SKM-1 treated with dmso at 0.1 percent for 144 hours (cell line): ENCODE data around the gene SPATA9.

ENCODE experiments used
- DNase-seq: peaks from one replicate; lab custom pipeline; 2025; ENCODE audit not compliant: unreplicated experiment; lab: John Stamatoyannopoulos, UW

SPATA9 gene

DNA sequence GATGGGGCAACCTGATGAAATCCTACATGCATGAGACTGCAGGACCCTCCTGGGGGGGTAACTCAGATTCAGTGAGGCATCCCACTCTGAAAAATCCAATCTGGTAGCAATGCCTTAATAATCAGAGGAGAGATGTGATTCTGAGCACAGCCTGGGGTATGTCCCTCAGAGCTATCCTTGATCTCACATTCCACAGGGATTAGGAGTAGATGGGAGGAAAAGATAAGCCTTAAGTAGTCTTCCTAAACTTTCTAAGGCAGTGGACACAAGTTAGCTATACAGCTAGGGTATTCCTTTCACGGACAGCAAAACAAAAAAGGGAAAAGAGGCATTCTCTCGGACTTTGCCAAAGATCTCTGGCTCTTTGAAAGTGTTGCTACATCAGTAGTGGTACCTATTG, 3.9 kb upstream of the SPATA9 start:
- DNase-seq = no peak

DNA sequence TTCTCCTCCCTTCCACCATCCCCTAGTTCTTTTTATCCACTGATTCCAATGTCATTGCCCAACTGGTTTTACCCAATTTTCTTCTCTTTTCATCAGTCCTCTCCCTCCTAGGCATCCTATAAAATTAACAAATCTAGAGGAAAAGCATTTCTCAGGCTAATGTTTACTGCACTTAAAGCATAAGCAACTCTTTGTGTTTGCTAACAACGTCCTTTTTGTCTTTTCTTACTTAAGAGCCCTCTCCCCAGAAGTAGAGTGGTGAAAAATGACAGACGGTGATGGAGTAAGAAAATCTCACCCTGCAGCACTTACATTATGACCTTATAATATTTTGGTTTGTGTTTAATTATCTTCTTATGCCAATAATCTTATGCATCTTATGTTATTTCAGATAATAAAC, 1.6 kb upstream of the SPATA9 start:
- no peak for DNase-seq

DNA sequence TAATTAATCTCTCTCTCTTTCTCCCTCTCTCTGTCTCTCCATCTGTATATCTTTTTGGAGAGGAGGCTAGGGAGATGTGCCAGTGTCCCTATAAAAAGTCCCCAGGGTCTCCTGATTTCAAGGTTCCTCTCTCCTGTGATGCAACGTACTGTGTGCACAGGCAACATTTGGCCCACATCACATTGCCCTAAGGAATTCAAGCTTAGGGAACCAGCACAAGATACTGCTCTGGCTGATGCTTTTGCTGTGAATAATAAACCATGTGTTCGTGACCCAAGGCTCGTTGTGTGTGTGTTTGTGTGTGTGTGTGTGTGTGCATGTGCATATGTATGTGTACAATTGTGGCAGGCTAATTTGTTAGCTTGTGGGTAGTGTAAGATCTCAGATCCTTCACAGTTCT, 9.7 kb downstream of the SPATA9 start:
- DNase-seq = no peak

DNA sequence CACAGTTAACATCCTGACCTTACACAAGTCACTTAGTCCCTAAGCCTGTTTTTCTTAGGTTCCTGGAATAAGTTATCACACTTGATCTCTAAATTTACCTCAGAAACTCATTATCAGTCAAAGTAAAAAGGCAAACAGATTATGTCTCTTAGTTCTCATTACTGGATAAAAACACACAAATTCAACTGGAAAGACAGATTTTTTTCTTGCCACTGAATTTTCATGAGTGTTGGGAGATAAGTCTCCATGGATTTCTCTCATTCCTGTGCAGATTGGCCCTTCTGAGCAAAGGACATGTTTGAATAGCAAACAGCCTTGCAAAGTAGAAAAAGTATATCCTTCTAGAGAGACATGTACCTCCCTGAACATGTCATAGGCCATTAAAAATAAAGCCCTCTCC, 10.2 kb downstream of the SPATA9 start:
- DNase-seq = no peak

DNA sequence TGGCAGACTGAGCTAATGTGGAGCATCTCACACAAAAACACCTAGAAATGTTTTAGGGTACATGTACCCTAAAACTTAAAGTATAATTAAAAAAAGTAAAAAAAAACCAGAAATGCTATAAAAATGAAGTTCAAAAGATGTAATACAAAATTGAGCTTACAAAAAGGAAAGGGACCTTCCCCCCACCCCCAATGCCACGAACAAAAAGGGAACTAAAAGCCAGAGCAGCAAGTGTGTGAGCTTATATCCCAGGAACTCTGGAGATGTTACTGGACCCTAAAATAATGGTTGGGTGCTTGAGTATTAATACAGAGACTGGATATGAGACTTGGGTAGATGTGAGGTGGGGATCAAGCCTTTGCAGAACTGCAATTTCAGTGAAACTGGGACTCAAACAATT, 11.0 kb downstream of the SPATA9 start:
- DNase-seq = peak; percentile 20

DNA sequence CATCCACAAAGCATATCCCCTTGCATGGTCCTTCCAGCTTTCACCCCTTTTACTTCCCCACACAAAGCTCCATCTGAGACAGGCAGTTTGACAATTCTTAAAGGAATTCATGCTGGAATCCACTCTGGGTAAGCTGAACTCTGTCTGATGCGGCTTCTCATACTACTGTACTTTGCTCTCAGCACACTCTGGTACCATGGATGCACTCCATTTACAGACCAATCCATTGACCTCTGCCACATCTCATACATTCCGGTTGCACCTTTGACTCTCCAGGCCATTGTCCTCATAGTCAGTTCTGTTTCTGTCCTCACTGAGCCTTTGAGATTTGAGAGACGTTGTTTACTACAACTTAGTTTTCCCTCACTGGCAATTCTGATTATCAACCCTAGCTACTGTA, 12.2 kb downstream of the SPATA9 start:
- no peak for DNase-seq

DNA sequence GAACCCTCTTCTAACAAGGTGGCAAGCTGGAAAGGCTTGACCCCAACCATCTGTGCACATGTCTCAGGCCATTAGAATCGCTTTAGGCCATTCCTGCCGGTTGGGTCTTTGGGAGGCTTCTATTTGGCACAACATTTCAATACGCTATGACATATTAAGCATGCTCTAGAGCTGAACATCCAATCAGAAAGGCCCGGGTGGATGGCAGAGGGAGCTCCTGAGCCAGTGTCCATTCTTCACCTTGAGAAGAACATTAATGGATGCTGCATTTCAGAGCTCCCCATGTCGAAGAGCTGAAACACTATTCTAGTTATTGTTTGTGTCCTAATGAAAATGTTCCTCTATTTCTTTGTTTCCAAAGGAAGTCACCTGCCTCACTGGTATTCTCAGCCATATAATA, 12.8 kb downstream of the SPATA9 start:
- no peak for DNase-seq

DNA sequence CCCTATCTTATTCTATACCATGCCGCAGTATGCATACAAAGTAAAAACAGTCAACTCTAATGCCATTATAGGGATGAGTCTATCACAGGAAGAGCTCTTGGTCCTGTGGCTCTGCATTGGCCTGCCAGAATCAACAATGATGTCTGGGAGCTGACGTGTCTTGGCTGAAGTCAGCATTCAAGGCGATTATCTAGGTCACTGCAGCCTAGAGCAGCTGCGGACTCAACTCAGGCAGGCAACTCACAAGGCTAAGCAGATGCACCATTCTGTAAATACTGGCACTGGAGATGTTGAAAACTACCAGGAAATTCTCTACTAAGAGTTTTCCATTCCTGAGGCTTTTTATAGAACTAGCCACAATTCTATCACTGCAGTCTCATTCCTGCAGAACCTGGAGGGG, 13.3 kb downstream of the SPATA9 start:
- DNase-seq = no peak

DNA sequence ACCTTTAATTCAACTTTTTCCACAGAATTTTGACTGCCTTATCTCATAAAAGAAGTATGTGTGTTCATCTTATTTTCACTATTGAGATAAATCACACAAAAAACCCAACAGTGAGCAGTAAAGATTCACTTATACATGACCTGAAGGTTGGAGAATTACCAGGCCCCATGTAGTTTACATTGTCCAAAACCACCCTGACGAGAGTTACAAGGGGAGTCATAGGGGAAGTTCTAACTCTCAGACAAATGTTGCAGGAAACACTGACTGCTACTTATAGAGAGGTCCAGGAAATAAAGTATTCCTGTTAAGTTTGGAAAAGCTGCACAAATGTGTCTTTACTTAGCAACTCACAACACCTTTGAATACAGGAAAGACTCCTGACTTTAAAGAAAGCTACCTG, 14.1 kb downstream of the SPATA9 start:
- no peak for DNase-seq

DNA sequence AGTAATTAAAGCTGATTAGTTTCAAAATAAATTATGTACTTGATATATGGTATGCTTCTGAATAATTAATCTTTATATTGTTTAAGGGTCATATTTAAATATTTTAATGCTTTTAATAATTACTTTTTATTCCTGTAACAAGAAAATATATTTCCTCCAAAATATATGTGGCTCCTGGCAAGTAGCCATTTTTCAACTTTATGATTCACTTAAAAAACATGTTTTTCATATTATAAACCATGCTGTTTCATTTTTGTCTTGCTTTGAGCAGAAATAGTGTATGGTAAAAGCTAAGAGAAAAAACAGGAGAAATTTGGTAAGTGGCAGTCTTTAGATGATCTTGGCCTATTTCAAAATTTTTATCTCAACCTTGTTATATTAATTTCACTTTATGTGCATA, 14.6 kb downstream of the SPATA9 start:
- no peak for DNase-seq

DNA sequence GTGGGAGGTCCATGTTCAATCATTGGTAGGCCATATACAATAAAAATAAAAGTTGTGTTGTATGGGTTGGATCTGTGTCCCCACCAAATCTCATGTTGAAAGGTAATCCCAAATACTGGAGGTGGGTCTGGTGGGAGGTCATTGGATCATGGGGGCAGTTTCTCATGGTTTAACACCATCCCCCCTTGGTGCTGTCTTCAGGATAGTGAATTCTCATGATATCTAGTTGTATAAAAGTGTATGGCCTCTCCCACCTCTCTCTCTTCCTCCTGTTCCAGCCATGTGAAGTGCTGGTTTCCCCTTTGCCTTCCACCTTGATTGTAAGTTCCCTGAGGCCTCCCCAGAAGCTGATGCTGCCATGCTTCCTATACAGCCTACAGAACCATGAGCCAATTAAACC, 15.1 kb downstream of the SPATA9 start:
- DNase-seq = no peak

DNA sequence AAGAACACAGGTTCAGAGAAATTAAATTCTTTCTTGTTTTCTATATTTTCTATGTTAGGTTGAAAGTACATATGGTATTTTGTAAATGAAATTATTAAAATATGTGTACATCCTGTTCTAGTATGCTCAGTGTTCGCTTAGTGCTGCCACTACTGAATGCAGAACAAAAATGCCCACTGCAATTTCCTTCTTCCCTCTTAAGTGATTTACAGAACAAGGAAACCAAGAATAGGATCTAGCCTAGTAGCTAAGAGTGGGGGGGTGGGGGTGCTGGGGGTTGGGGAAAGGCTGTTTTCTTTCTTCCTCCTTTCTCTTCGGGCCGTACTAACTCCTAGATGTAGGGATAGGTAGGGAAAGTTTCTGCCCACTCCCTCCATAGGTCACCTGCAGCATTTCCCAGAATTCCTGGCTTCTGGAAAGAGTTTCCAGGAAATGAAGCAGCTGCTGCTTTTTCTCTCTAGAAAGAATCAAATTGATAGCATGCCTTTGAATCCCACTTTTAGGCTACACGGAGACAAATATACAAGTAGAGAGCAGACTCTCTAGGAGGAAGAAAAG, 15.7 kb downstream of the SPATA9 start:
- DNase-seq = peak; percentile 75

DNA sequence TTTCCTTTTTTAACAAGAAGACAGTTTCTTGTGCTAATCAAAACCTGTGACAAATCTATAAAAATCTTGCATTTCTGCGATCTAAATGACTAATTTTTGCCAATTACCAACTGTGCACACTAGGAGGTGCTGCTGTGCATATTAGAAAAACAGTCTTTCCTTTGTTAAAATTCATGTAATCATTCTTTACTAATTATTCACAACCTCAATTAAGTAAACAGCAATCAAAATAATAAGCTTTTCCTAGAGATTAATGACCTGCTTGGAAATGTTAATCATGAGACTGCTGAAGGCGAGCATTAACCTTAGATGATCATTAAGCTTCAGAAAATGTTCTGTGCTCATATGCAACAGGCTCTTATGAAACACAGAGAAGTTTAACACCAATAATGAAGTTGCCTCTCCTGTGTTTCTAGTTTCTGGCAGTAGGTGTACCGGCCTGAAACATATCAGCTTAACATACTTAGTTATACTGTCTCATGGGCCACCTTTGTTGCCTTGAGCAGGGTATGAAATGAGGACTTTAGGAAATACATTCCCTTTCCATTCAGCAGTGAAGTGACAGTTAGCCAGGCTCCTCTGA, 18.5 kb downstream of the SPATA9 start:
- peak; percentile 33 for DNase-seq

DNA sequence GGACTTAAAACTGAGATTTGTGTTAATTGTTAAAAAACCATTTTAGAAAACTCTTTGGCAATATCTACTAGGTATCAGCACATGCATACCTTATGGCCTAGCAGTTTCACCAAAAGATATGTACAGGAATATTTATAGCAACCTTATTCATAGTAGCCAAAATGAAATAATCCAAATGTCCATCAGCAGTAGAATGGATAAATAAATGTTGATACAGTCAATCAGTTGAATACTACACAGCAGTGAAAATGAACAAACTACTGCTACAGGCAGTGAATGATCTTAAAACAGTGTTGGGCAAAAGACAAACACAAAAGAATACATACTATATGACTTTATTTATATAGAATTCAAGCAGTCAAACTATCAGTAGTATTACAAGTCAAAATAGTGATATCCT, 19.8 kb downstream of the SPATA9 start:
- DNase-seq = no peak

DNA sequence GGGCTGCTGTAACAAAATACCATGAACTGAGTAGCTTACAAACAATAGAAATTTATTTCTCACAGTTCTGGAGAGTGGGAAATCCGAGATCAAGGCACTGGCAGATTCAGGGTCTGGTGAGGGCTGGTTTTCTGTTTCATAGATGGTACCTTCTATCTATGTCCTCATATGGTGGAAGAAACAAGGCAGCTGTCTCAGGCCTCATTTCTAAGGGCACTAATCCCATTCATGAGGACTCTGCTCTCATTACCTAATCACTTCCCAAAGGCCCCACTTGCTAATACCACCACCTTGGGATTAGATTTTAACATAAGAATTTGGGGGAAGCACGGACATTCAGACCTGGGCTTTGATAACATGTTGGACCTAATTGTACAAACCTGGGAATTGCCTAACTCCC, 22.7 kb downstream of the SPATA9 start:
- DNase-seq = no peak

DNA sequence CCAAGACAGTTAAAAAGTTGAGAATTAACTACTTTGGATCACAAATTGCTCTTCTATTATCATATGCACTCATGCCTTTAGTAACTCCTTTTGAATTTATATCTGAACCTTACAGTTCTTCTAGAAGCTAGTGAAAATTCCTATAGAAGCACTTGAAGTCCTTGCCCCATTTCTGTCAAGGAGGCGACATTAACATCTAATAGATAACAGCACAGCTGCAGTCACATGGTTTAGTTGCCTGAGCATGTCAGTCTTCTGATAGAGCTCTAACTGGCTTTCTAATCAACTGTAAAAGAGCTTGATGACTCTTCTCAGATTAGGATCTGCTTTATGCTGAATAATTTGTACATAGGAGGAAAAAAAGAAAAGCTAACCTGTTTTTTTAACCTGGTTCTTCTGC, 27.2 kb downstream of the SPATA9 start:
- no peak for DNase-seq

DNA sequence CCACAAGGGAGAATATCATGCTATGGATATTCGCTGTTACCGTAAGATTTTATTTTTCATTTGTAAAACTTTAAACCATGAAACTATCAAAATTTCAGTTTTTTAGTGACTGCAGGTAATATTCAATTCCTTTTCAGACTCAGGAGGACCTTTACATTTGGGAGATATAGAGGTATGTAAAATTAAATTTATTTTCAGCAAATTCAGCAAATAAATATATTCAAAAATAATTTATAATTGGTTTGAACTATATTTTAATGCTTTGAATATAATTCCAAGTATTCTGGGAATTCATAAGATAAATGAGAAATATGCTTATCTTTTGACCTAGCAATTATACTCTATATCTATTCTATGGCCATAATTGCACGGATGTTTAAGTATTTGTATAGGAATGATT, 28.6 kb downstream of the SPATA9 start:
- no peak for DNase-seq

DNA sequence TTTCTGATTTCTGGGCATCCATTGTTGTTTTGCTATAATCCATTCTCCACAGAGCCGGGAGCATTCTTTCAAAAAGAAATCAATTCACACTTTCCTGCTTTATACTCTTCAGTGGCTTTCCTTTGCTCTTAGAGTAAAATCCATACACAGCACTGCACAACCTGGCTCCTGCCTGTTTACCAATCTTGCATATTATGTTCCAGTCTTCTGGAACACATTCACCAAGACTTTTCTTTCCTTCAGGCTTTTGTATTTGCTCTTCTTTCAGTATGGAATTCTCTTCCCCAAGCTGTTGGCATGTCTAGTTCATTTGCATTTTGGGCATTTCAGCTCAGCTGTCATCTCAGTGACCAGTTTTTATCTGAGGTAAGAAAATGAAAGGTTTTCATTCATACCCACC, 29.9 kb downstream of the SPATA9 start:
- no peak for DNase-seq

DNA sequence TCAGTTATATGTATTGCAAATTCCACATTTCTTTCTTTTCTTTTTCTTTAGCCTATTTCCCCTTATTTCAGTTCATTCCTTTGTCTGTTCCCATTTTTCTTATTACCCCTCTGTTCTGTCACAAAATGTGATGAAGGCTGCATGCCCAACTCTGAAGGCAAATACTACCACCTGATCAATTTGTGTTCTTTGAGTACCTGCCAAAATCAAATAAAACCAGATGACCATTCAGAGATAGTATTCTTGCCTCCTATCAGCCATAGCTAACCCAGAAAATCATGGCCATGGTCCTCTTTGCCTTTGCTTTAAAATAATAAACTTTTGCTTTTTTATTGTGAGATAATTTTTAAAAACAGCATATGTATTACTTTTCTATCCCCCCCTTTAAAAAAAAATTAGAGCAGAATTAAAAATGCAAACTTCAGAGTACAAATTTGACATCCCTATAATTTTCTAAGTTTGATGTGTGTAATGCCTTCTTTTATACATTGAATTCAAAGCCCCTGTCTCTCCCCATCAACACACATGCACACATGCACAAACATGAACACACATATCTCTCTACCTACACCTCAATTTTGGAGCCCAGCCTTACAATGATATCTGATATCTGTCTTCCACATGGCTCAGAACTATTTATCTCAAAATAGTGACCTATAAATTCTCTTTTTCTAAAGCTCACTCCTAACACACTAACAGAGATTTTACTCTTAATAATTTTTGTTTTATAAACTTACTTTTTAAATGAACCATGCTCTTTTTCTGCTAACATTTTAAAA, 32.8 kb downstream of the SPATA9 start:
- DNase-seq = no peak

DNA sequence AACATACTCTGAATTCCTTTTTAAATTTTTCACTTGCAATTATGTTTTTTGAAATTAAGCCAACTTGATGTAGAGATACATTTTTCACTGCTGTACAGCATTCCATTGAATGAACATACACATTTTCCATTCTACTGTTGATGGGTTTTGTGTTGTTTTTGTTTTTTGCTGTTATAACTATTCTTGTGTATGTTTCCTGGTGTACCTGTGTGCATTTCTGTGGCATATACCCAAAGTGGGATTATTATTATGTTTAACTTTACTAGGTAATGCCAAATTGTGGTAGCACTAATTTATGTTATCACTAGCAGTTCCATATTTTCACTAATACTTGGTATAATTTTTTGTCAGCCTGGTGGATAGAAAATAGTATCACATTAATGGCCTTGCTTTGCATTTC, 33.5 kb downstream of the SPATA9 start:
- DNase-seq = no peak

DNA sequence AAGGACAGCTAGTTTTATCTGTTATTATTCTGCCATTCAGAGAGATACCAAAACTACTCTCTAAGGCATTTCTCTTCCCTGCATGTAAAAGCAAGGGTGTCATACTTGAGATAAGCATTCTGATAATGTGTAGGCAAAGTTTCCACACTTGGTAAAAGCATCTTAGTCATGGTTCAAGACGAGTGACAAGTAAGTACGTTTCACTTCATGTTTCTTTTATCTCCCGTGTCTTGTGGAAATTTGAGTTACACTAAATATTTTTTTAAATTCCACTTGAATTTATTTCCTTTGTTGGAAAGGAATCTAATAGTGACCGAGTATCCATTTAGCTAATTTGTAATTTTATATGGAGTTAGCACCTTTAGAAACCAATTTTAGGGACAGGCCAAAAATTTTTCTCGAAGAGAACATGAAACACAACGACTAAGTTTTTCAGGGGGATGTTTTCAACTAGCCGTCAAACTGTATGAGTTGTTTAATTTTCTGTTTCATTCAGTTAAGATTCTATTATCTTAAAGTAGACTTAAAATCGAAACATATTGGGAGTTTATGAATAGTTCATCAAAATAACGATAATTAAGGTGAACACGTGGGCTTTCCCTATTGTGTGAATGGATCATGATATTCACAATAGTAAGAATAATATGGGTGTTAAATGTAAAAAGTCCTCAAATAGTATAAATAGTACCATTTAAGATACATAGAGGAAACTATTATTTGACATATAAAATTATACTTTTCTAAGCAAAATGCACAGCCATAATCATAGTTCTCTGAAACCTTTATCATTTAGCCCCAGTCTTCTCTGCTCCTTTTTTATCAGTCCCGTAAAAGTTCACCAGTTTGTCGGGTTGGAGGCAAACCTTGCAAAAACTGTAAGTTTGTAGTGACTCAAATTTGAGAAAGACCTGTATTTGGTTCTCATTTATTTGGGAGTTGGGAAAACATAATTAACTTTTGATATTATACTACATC, 34.6 kb downstream of the SPATA9 start:
- no peak for DNase-seq
